ENCODE data around the gene GPBP1L1.
"Not testable (repeated sequence)": the region's sequence is repeated elsewhere in the genome, so short reads cannot be mapped to it uniquely, and the experiment has no call there.

GPBP1L1 gene

GRCh38 chr1:45679123-45679522 is 7.2 kb downstream of the GPBP1L1 start:
- DNase-seq: no peak

- DNase-seq: no peak
These were observed 7.8 kb downstream of the GPBP1L1 start for GRCh38 chr1:45678489-45678888.

GRCh38 chr1:45677751-45678245 is 8.5 kb downstream of the GPBP1L1 start:
- no peak for DNase-seq

DNA sequence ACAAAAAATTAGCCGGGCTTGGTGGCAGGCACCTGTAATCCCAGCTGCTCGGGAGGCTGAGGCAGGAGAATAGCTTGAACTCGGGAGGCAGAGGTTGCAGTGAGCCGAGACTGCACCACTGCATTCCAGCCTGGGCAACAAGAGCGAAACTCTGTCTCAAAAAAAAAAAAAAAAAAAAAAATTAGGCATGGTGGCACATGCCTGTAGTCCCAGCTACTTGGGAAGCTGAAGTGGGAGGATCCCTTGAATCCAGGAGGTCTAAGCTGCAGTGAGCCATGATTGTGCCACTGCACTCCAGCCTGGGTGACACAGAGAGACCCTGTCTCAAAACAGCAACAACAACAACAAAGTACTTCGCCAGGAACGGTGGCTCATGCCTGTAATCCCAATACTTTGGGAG is 9.8 kb downstream of the GPBP1L1 start:
- DNase-seq: not testable (repeated sequence)

DNA sequence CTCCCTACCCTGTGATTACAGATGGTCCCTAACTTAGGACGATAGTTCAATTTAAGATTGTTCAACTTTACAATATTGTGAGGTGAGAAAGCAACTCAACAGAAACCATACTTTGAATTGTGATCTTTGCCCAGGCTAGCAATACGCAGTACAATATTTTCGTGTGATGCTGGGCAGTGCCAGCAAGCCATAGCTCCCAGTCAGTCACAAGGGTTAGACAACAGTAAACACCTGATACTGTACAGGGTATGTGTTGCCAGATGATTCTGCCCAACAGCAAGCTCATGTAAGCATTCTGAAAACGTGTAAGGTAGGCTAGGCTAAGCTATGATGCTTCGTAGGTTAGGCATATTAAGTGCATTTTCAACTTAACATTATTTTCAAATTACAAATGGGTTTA is 11.9 kb downstream of the GPBP1L1 start:
- DNase-seq: no peak

DNA sequence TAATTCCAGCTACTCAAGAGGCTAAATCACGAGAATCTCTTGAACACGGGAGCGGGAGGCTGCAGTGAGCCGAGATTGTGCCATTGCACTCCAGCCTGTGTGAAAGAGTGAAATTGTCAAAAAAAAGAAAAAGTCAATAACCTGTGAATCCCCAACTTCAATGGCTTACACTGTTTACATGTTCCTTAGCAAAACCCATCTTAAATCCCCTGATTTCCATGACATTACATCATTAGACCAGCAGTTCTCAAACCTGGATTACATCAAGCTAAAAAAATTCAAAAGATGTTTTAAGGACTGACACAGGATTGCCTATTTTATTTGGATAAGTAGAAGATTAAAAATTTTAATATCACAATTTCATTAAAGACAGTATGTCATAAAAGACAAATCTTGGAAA is 12.4 kb downstream of the GPBP1L1 start:
- no peak for DNase-seq

- DNase-seq: no peak
These were observed 16.3 kb downstream of the GPBP1L1 start for GRCh38 chr1:45669859-45670655.

DNA sequence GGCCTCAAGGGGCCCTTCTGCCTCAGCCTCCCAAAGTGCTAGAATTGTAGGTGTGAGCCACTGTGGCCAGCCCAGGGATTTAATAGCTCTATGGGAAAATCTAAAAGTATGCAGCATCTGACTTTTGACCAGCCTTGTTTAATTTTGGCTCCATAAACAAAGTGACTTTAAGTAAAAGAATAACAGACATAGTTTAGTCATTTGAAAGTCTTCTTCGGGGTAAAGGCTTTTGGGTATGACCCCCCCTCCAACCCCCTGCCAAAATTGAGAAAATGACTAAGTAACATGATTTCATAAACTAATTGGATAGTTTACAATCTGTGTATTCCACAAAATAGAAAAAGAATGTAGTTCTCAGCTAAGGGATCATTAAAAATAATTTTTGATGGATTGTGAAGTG is 17.0 kb downstream of the GPBP1L1 start:
- DNase-seq: no peak

- DNase-seq: no peak
These were observed 17.8 kb downstream of the GPBP1L1 start for GRCh38 chr1:45668526-45668925.

- DNase-seq: no peak
These were observed 18.8 kb downstream of the GPBP1L1 start for GRCh38 chr1:45667321-45668111.

DNA sequence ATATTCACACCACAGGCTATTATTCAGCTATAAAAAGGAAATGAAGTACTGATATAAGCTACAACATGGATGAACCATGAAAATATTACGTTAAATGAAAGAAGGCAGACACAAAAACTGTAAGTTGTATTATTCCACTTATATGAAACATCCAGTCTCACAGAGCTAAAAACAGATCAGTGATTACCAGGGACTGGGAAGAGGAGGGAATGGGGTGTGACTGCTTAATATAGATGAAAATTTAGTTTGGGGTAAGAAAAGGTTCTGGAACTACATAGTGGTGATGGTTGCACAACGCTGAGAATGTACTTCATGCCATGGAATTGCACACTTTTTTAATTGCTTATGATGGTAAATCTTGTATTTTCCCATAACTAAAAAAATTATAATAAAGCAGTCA is 19.5 kb downstream of the GPBP1L1 start:
- DNase-seq: no peak

GRCh38 chr1:45660336-45660735 is 26.0 kb downstream of the GPBP1L1 start:
- no peak for DNase-seq

GRCh38 chr1:45659222-45659621 is 27.1 kb downstream of the GPBP1L1 start:
- no peak for DNase-seq

- no peak for DNase-seq
These were observed 28.2 kb downstream of the GPBP1L1 start for GRCh38 chr1:45658171-45658570.

DNA sequence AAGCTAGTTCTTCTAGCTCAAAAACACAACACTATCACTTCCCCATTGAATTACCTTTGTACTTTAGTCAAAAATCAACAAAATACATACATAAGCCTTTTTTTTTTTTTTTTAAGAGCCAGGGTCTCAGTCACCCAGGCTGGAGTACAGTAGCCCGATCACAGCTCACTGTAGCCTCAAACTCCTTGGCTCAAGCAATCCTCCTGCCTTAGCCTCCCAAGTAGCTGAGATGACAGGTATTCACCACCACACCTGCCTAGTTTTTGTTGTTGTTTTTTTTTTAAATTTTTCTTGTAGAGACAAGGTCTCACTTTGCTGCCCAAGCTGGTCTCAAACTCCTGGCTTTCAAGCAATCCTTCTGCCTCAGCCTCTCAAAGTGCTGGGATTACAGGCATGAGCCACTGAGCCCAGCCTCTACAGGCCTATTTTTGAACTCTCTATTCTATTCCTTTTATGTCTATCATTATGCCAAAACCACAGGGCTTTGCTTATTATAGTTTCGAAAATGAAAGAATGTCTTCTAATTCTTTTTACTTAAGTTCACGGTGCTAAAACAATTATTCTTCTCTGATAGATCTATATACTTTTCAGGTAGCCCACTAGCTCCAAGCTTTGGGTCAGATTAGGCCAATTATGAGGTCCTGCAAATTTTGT is 29.6 kb downstream of the GPBP1L1 start:
- no peak for DNase-seq

- no peak for DNase-seq
These were observed 31.6 kb downstream of the GPBP1L1 start for GRCh38 chr1:45654540-45655280.

- DNase-seq: no peak
These were observed 38.9 kb downstream of the GPBP1L1 start for GRCh38 chr1:45647248-45648021.

DNA sequence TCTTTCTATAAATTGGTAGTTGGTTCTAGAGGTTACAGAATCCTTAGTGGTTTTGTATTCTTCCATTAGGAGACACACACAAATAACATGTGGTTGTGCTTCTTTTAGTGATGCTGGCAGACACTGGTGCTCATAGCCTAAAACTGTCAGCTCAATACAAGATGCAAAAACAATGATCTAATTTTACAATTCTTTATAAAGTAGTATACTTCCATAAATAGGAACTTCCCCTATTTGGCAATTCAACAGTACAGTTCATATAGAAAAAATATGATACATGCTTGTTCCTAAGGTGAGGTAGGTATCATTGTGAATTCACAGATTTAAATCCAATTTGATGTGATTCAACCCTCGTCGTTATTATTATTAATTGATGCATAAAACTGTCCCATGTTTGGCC is 41.7 kb downstream of the GPBP1L1 start:
- no peak for DNase-seq

DNA sequence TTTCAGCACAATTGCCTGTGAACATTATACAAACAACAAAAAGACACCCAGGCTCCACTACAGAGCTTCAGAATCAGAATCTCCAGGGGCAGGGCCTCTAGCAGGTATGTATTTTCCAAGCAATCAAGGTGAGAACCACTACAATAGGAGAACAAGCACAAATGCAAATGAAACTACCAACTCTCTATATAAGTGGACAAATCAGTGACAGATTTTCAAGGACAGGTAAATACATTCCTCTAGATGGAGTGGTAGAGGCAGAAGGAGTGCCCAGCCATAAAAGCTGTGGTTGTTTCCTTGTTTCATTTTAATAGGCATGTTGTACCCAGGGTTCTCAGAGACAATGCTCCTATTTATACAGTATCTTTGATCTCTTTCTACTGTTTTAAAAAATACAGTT is 42.4 kb downstream of the GPBP1L1 start:
- DNase-seq: no peak

DNA sequence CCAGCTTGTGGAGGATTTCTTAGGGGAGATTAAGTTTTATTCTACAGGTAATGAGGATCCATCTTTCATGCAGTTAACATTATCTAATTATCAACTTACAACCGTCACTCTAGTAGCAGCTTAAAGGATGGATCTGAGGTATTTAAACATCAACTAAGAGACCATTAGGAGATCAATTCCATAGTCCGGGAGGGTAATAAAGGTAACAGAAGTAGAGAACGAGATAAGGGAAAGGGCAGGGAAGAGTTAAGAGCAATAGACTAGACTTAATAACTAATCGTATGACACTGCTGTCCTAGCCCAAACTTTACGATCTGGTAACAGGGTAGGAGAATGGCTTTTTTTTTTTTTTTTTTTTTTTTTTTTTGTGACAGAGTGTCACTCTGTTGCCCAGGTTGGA is 43.0 kb downstream of the GPBP1L1 start:
- DNase-seq: no peak

- DNase-seq: no peak
These were observed 46.0 kb downstream of the GPBP1L1 start for GRCh38 chr1:45640293-45640692.

GRCh38 chr1:45635211-45635610 is 51.1 kb downstream of the GPBP1L1 start:
- DNase-seq: no peak

Measured in stimulated activated CD4-positive, alpha-beta T cell treated with anti-CD3 and anti-CD28 coated beads, Interleukin-4, amount 100 ng/mL, for 24 hours (primary cell).